GM12878 (cell line): ENCODE data around the gene MAPK9. TPM values are rescaled to one million over a fixed set of nuclear protein-coding genes. Genes with fewer than 3 reads are reported as not detected.

Experiments
- ATAC-seq: fragments of 200-7000 bp; cut with Tn5 transposase; 3 replicates; pipeline ENCODE4 v1.9.1; 2020; ENCODE audit warnings: mild to moderate bottlenecking, moderate library complexity
- BruUV-seq: library from RNA; stranded (reverse); fragments of 400-500 nt; replicated peaks from 2 replicates; lab custom pipeline; 2021; lab: Mats Ljungman, UMichigan
- CTCF ChIA-PET: fragments of 300-600 bp; sonication (Branson Sonifier 250); formaldehyde crosslinking; extraction: SDS; loops from one replicate; lab custom pipeline; 2021; ENCODE audit warnings: inconsistent platforms; lab: Yijun Ruan, JAX
- POLR2A ChIA-PET: fragments of 350-600 bp; formaldehyde crosslinking; extraction: SDS; loops from one replicate; lab custom pipeline; 2021; ENCODE audit warnings: inconsistent platforms; lab: Charles Lee
- RAD21 ChIA-PET: fragments of 300-600 bp; sonication (Branson Sonifier 250); formaldehyde crosslinking; loops from one replicate; lab custom pipeline; 2023; ENCODE audit warnings: antibody characterized with exemption; ENCODE audit not compliant: unreplicated experiment; lab: Charles Lee
- SMC1A ChIA-PET: fragments of 300-600 bp; sonication (Branson Sonifier 250); formaldehyde crosslinking; loops from one replicate; lab custom pipeline; 2023; ENCODE audit not compliant: unreplicated experiment, uncharacterized antibody; lab: Charles Lee
- DNase-seq: peaks from one replicate; pipeline ENCODE4 v3.0.0-alpha.2; 2011; ENCODE audit warnings: low read depth, low spot score
- FAIRE-seq: peaks from 3 replicates; lab custom pipeline; 2011; peaks lifted over from hg19 to GRCh38; lab: Jason Lieb, UNC
- H2AFZ ChIP-seq: 2 replicates; pipeline ENCODE4 v1.6.0; 2011; ENCODE audit warnings: low read depth, low read length, control low read depth; ENCODE audit not compliant: control insufficient read depth
- H3K27ac ChIP-seq: 2 replicates; pipeline ENCODE4 v1.5.1; 2011; ENCODE audit warnings: control low read depth; ENCODE audit not compliant: control insufficient read depth, insufficient read depth
- H3K27me3 ChIP-seq, 2 experiments: replicated peaks in 1 of 2; 2 replicates each; pipeline versions ENCODE4 v1.6.0 to v1.6.1; 2011; ENCODE audit warnings: low read length in 1 of 2; ENCODE audit not compliant: control insufficient read depth in 2 of 2, insufficient read depth in 2 of 2
- H3K36me3 ChIP-seq, 2 experiments: 2 replicates each; pipeline ENCODE4 v1.5.1; 2011; ENCODE audit warnings: low read length in 1 of 2; ENCODE audit not compliant: control insufficient read depth in 2 of 2, insufficient read depth in 2 of 2
- H3K4me1 ChIP-seq: 2 replicates; pipeline ENCODE4 v1.6.1; 2011; ENCODE audit warnings: mild to moderate bottlenecking, low read length, moderate library complexity, mixed read lengths; ENCODE audit not compliant: control insufficient read depth, insufficient read depth
- H3K4me2 ChIP-seq: 2 replicates; pipeline ENCODE4 v1.6.0; 2011; ENCODE audit warnings: control low read depth; ENCODE audit not compliant: control insufficient read depth, insufficient read depth
- H3K4me3 ChIP-seq: fragments of 200-600 bp; sonication (generic); 2 replicates; pipeline ENCODE4 v1.5.1; 2016
- H3K79me2 ChIP-seq: 2 replicates; pipeline ENCODE4 v1.6.0; 2011; ENCODE audit warnings: low read length; ENCODE audit not compliant: control insufficient read depth, insufficient read depth
- H3K9ac ChIP-seq: 2 replicates; pipeline ENCODE4 v1.8.0; 2011; ENCODE audit warnings: low read length, control low read depth, mixed read lengths; ENCODE audit not compliant: control insufficient read depth, insufficient read depth
- H3K9me3 ChIP-seq: replicated peaks from 3 replicates; pipeline ENCODE4 v1.5.1; 2011; ENCODE audit warnings: mild to moderate bottlenecking, low read length; ENCODE audit not compliant: control insufficient read depth, insufficient read depth
- H4K20me1 ChIP-seq: 2 replicates; pipeline ENCODE4 v1.6.0; 2011; ENCODE audit not compliant: control insufficient read depth, insufficient read depth
- BCLAF1 ChIP-seq: fragments of 450-650 bp; IDR thresholded peaks from 2 replicates; pipeline ENCODE4 v1.6.1; 2017; ENCODE audit warnings: antibody characterized with exemption, mild to moderate bottlenecking, moderate library complexity
- EP300 ChIP-seq, 2 experiments: fragments of 150-350 bp in 1 of 2; IDR thresholded peaks; 2 replicates each; pipeline ENCODE4 v1.6.1; 2011 to 2012; ENCODE audit warnings: low read depth in 2 of 2, low read length in 2 of 2, borderline replicate concordance in 1 of 2, improper control_type of control experiment in 1 of 2, inconsistent platforms in 1 of 2; ENCODE audit not compliant: control insufficient read depth in 1 of 2
- FOXK2 ChIP-seq: fragments of 450-650 bp; IDR thresholded peaks from 2 replicates; pipeline ENCODE4 v1.6.1; 2017; ENCODE audit warnings: mild to moderate bottlenecking, moderate library complexity
- PML ChIP-seq: IDR thresholded peaks from 2 replicates; pipeline ENCODE4 v1.6.1; 2012; ENCODE audit warnings: low read length, inconsistent platforms
- POLR2AphosphoS5 ChIP-seq: IDR thresholded peaks from 2 replicates; pipeline ENCODE4 v1.6.1; 2011; ENCODE audit warnings: mild to moderate bottlenecking, low read length, inconsistent platforms
- RBBP5 ChIP-seq: fragments of 200-600 bp; sonication (generic); conservative IDR thresholded peaks from 2 replicates; pipeline ENCODE4 v1.6.1; 2016
- STAT3 ChIP-seq: IDR thresholded peaks from 2 replicates; pipeline ENCODE4 v1.6.1; 2011; ENCODE audit warnings: low read depth, low read length, improper control_type of control experiment
- SUZ12 ChIP-seq: fragments of 200-600 bp; sonication (generic); IDR thresholded peaks from one replicate; pipeline ENCODE4 v1.6.1; 2018; ENCODE audit warnings: antibody characterized with exemption, mild to moderate bottlenecking; ENCODE audit not compliant: unreplicated experiment
- TBL1XR1 ChIP-seq: IDR thresholded peaks from 2 replicates; pipeline ENCODE4 v1.6.1; 2012; ENCODE audit warnings: low read depth, low read length, improper control_type of control experiment
- ZNF207 ChIP-seq: fragments of 450-650 bp; IDR thresholded peaks from 2 replicates; pipeline ENCODE4 v1.6.1; 2014; ENCODE audit warnings: antibody characterized with exemption, mild to moderate bottlenecking, borderline replicate concordance
- WGBS: methylation state at CpG from one replicate; pipeline ENCODE4 v1.1.6; 2016; ENCODE audit warnings: low lambda C conversion rate; ENCODE audit not compliant: insufficient replicate concordance, insufficient coverage; ENCODE audit errors: missing lambda C conversion rate; 5-methylcytosine and 5-hydroxymethylcytosine counted together
- in situ Hi-C: fragments of 300-500 bp; cut with MboI; formaldehyde crosslinking; loops from 9 replicates; pipeline ENCODE4 v1.14.3; 2018; ENCODE audit warnings: mixed read lengths
- intact Hi-C: fragments of 100-400 bp; cut with micrococcal nuclease; formaldehyde crosslinking; loops from one replicate; pipeline ENCODE4 v1.14.2; 2022; ENCODE audit not compliant: unreplicated experiment
- polyA plus RNA-seq, 11 experiments: library from polyadenylated mRNA; depleted of rRNA in 4 of 11; unstranded in 6 of 11; stranded (reverse) in 5 of 11; fragments of >200 nt; fragmentation: Nextera tagmentation in 4 of 11; fragmentation: Illumina TruSeq in 1 of 11; extraction: Ambion mirVana in 4 of 11; extraction: Trizol in 1 of 11; gene quantifications; 1 replicate in 1 of 11; 2 replicates in 10 of 11; pipeline versions ENCODE4 v1.2.1 to v1.2.3, GENCODE V29; 2011 to 2016; ENCODE audit warnings: inconsistent platforms in 2 of 11, missing spikeins in 2 of 11, low read depth in 1 of 11
- total RNA-seq, 4 experiments: library from RNA; depleted of rRNA in 3 of 4; stranded (reverse); fragments of >200 nt in 3 of 4; fragmentation: Illumina TruSeq in 1 of 4; extraction: Trizol in 1 of 4; gene quantifications; 2 replicates each; pipeline versions ENCODE4 v1.2.1 to v1.2.3, GENCODE V29; 2013 to 2021
- TF ChIP-seq, protein P1 (sequence below): fragments of 450-650 bp; IDR thresholded peaks from 2 replicates; pipeline ENCODE4 v1.6.1; 2017; ENCODE audit warnings: borderline replicate concordance
- TF ChIP-seq, protein P2 (sequence below): fragments of 450-650 bp; IDR thresholded peaks from 2 replicates; pipeline ENCODE4 v1.6.1; 2016; ENCODE audit warnings: mild to moderate bottlenecking

Gene MAPK9
- total and polyA plus RNA-seq, 10 of the 15 experiments (the other 5 are each of a cell fraction or from before 2014, with no cell fraction given) = 2.1 to 52.9 (median 21.7) TPM

- no peak for DNase-seq
- Histone ChIP-seq H3K36me3 (peaks cover 0 to 9% of the 10 kb centered on the region in 2 experiments), H3K4me1 (peaks cover 2% of the 10 kb centered on the region; the same call in 1 of the 2 replicates), H2AFZ (no peak overlapping the region), H3K27ac (no peak overlapping the region), H3K9me3 (peaks cover 3% of the 10 kb centered on the region; the same call in 1 of the 3 replicates), H4K20me1 (no peaks in the 10 kb centered on the region; the same call in 1 of the 2 replicates), H3K27me3 (no peaks in the 10 kb centered on the region), H3K79me2 (peaks cover 20% of the 10 kb centered on the region), H3K4me3 (no peak overlapping the region), H3K4me2 (no peak overlapping the region), H3K9ac (no peak overlapping the region)
- ChIA-PET RAD21 (no interaction called here), CTCF (no interaction called here), SMC1A (interaction anchor here (0.6 kb wide), 1 partner anchor 163 kb away, joined by 3 read pairs; no protein-coding TSS in a partner anchor), POLR2A (no interaction called here)
- 97% methylated on average over 2 of the region's 2 CpGs for WGBS
- intact Hi-C loops = no loop called here
- BruUV-seq = no TSS peak
- no peak for ATAC-seq
- in situ Hi-C loops = no loop called here
- TF ChIP-seq RBBP5 (no peak), TBL1XR1 (no peak), SUZ12 (no peak), FOXK2 (no peak), STAT3 (no peak), POLR2AphosphoS5 (no peak), ZNF207 (no peak), EP300 (IDR thresholded peaks at IDR 0.05; ENCODE audit: borderline replicate concordance in 1 of 2, control insufficient read depth in 1 of 2, low read depth in 2 of 2, low read length in 2 of 2) (no peak), BCLAF1 (no peak), PML (no peak)
- TF ChIP-seq, protein P1, sequence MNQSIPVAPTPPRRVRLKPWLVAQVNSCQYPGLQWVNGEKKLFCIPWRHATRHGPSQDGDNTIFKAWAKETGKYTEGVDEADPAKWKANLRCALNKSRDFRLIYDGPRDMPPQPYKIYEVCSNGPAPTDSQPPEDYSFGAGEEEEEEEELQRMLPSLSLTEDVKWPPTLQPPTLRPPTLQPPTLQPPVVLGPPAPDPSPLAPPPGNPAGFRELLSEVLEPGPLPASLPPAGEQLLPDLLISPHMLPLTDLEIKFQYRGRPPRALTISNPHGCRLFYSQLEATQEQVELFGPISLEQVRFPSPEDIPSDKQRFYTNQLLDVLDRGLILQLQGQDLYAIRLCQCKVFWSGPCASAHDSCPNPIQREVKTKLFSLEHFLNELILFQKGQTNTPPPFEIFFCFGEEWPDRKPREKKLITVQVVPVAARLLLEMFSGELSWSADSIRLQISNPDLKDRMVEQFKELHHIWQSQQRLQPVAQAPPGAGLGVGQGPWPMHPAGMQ = no peak
- TF ChIP-seq, protein P2, sequence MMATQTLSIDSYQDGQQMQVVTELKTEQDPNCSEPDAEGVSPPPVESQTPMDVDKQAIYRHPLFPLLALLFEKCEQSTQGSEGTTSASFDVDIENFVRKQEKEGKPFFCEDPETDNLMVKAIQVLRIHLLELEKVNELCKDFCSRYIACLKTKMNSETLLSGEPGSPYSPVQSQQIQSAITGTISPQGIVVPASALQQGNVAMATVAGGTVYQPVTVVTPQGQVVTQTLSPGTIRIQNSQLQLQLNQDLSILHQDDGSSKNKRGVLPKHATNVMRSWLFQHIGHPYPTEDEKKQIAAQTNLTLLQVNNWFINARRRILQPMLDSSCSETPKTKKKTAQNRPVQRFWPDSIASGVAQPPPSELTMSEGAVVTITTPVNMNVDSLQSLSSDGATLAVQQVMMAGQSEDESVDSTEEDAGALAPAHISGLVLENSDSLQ = no peak
- FAIRE-seq = no peak
These were observed 4.5 kb downstream of the MAPK9 start for GRCh38 chr5:180287404-180287803.
